Measurements from ENCODE around the gene ESRRG.

ESRRG gene

DNA sequence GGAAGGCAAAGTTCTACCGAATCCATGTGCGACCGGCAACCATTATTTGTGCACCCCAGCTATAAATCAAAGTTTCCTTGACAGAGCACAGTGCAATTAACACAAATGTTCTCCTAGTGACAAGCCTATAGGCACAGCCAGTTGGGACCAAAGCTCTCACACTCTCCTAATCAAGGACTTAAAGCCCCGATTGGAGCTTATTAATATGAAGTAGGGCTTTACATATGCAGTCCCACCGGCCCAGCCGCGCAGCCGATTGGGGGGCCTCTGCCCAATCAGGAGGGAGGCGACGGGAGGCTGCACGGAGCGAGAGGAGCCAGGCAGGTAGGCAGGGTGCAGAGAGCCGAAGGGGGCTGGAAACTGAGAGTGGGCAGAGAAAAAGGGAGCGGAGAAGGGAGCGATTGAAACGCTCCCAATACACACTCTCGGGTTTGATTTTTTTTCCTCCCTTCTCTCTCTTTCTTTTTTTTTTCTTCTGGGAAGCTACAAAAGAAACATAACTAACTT is at the start of gene ESRRG:
ESRRG (minus strand) TSS at position 156 of the 507 bp plus-strand sequence; CDS start at position 26, 130 bp downstream.
- DNase-seq (ENCODE audit: low read depth in 2 of 2) = no peak

DNA sequence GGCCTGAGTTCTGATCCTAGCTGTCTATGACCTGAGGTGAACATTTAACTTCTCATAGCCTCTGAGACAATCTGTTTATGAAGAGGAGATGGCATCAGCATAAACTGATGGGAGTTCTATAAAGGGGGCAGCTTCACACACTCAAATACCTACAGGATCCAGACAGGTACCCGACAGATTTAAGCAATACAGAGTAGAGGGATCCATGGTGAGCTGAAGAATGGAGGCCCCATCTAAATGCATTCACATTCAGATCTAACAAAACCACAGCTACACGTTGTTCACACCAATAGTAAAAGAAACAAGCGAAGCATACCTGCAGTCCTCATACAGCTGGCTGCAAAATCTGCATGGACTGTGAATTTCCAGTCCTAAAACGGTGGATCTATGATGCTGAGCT is 48.7 kb upstream of the ESRRG start:
- DNase-seq (ENCODE audit: low read depth in 2 of 2) = no peak

DNA sequence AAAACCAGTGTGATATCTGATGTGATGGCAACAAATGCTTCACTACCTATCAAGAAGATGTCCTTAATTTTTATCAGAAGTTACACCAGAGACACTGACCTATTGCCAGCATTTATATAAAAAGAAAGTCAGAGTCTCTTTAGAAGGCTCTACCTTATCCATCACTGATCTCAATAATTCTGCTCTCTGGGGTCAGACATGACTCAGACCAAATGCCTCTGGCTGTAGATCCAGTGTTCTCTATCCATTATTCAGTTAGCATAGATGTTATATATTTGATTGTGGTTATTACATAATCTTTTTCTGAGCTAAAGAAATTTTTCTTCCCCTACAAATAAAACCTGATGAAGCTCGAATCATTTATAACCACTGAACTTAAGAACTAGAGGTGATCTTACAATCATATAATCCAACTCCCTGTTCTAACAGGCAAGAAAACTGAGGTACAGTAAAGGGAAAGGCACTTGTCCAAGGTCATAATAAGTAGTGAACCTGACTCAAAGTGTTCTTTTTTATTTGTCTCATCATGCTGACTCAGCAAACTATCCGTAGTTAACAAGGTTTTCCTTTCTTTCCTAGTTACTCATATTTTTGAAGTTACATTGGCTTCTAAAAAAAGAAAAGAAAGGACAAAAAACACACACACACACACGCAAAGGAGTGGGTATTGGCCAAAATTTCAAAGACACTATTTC is 43.6 kb upstream of the ESRRG start:
- DNase-seq (ENCODE audit: low read depth in 2 of 2) = no peak

DNA sequence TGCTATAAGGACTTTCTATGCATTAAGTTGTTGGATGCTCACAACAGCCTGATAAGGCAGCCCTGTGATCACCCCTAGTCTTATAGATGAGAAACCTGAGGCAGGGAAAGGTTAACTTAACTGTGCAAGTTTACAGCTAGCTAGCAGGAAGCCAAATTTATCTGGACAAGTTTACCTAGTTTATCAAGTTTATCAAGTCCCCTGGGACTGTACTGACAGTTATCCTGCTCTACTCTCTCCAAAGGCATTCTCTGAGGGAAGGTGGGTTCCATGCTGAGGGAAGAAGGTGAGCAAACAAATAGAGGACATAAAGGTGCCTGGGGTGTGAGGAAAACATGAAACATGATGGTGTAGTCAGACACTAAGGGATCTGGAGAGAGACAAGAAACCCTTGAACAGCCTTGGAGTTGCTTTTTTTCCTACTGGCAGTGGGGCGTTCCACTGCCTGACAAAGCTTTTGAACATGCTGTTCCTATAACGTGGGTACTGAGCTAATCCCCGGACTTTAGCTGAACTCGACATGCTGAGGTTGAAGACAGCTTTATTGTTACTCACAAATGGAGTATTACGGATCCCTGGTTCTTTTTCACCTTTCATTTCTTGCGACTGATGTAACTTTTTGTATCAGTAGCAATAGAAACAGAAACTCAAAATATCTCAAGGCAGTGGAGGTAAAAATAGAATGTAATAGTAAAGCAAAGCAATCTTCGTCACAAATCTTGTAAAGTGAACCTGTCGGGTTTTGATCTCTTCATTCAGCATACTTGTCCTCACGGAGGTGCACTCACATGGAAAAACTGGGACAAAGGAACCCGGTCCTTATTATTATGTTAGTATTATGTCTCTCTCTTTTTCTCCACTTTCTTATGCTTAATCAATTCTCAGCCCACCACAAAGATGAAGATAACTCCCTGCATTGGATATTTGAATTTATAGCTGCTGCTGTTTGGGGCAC is 42.4 kb upstream of the ESRRG start:
- no peak for DNase-seq (ENCODE audit: low read depth in 2 of 2)

DNA sequence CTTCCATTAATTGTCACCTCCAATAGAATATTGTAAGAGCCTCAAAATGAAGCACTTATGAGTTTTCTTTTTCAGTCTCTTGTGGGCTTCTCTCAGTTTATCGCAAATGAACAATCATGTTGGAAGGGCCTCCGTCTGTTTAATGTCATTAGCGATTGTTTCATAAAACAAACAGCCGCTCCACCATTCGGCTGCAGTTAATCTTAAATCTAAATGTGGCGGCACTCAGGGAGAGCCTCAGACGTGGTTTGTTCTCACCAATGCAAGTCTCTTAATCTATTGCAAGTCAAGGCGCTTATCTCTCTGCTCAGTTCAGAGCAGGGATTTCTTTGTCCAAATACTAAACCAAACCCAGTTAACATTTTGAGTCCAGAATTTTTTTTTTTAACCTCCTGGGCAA is 34.9 kb upstream of the ESRRG start:
- DNase-seq (ENCODE audit: low read depth in 2 of 2) = no peak

DNA sequence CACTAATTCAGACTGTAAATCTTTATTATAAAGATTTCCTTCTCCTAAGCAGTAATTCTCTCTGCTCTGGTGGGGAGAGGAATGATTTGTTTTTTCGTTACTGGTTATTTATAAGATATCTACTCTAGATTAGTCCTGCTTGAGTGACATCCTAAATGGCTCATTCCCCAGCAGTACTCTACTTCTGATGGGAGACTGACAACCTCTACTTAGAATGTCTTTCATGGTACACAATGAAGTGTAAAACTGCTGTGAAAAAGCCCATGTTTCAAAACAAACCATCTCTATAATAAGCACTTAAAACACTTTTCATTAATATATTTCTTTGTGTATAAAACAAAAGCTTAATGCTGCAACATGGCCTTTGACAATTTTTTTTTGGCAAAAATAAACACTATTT is 33.9 kb upstream of the ESRRG start:
- DNase-seq (ENCODE audit: low read depth in 2 of 2) = no peak

DNA sequence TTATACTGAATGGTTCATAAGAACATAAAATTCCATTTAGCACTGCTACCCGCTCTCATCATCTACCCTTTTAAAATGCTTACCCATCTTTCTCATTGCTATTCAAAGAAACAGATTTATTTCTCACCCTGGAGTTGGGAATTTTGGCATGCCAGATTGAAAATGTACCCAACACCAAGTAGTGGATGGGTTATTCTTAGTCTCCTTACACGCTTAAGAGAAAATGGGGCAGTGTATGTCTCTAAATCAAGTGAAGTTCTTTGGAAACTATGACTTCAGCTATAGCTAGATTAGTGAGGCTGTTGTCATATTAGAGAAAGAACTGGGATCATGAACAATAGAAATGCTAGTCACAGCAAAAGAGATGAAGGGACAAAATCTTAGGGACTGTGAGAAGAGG is 27.7 kb upstream of the ESRRG start:
- no peak for DNase-seq (ENCODE audit: low read depth in 2 of 2)

DNA sequence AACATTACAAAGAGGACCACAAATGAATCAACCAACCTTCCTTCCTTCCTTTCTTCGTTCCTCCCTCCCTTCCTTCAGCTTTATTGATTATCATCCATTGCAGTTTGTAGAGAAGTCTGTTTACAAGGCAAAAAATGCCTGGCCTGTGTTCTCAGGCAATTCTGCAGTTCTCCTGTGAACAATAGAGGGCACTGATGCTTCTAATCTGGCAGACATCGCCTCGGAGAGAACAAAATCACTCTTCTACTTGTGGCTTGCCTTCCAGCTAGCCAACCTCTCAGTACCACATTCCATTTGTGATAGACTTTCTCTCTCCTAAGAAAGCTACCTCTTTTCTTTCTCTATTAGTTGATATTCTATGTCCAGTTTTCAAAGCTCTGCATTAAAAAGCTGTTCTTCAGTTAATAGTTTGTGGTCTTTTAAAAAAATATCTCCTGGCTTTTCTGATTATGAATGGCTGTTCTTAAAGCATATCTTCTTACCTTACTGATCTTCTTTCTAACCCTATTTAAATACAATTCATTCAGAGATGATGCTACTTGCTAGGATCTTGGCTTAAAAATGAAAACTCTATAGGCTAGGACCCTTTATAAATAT is 26.9 kb upstream of the ESRRG start:
- peak; percentile 12 to 19 for DNase-seq (ENCODE audit: low read depth in 2 of 2)

DNA sequence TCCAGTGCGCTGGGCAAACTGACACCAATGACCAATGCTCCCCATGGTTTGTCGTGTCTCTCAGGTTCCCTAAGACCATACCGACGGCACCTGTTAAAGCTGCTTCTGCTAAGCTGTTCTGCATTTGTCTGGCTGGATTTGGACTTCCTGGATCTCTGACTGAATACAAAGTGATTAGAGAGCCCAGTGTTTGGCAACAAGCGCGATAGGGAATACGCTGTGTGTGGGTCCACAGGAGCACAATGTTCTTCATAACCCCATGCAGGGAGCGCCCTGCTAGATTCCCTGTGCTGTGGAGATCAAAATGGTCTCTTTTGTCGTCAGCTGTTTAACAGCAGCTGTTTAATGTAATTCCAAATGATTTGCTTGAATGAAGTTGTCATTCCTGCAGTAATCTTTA is 26.0 kb upstream of the ESRRG start:
- DNase-seq (ENCODE audit: low read depth in 2 of 2) = no peak

DNA sequence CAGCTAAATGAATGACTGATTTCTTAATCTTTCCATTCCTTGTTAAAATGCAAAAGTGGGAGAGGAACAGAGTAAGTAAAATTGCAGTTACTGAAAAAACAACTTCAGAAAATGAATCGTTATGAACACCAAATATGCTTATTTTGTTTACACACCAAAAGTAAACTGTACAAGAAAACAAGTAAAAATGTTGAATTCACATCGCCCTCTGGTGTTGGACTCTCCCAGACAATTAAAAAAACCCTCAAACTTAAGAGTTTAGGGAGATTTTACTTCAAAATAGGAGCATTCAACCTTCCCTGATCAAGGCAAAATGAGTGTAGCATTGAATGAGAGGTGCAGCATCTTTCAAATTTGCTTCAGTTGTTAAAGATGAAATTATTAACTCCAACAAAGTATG is 19.4 kb upstream of the ESRRG start:
- no peak for DNase-seq (ENCODE audit: low read depth in 2 of 2)

DNA sequence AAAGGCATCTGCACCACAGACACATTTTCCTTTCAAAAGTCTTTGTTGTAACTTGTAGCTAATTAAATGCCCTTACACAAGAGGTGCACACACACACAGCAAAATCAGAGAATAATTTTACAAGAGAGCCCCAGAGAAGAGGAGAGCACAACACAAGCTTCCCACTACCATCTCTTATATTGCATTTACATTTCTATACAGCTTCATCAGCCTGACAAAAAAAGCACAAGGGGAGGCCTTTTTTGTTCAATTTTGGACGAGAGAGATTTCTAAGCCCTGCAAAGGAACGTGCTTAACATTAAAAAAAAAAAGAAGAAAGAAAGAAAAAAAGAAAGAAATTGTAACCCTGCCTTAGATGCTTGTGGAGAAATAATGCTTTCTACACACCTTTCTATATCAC is 17.1 kb upstream of the ESRRG start:
- no peak for DNase-seq (ENCODE audit: low read depth in 2 of 2)

DNA sequence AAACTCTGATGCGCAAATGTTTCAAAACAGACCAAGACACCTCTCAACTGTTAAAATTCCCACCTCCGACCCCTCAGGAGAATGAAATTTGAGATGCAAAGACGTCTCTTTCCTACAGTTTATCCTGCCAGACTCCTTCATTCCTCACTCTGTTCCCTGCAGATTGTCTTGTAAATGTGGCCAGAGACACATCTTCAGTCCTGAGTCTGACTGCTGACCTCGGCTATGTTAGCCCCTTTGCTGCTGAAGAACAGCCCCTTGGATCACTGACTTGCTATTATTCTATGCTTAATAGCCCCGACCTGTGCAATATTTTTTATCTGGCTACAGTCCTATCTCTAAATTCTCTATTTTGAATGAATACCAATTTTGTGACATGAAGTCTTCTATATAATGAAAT is 16.6 kb upstream of the ESRRG start:
- DNase-seq (ENCODE audit: low read depth in 2 of 2) = no peak

DNA sequence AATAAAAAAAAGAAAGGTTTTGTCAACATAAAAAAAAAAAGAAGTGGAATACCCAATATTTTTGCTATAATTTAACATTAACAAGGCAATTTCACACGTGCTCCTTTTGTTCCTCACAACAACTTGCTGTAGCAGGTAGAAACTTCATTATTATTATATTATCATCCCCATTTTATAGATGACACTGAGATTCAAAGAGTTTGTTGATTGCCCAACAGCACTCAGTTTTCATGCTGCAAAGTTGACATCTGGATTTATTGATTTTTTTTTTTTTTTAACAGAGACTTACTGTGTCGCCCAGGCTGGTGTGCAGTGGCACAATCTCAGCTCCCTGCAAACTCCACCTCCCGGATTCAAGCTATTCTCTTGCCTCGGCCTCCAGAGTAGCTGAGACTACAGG is 8.9 kb upstream of the ESRRG start:
- DNase-seq (ENCODE audit: low read depth in 2 of 2) = no peak

DNA sequence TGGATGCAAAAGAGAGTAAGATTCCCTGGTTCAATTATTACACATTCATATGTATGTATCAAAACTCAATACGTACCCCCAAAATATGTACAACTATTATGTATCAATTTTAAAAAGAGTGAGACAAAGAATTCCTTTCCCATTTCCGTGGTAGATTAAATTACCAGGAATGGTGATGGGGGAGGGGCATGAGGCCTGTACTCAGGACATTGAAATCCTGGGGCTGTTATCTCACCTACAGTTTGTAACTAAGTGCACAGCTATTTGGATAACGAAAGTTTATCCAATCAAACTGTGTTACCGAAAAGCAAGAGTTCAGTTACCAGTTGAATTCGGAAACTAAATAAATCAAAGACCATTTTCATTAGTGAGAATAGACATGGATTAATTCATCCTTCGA is 8.3 kb upstream of the ESRRG start:
- DNase-seq (ENCODE audit: low read depth in 2 of 2) = no peak

DNA sequence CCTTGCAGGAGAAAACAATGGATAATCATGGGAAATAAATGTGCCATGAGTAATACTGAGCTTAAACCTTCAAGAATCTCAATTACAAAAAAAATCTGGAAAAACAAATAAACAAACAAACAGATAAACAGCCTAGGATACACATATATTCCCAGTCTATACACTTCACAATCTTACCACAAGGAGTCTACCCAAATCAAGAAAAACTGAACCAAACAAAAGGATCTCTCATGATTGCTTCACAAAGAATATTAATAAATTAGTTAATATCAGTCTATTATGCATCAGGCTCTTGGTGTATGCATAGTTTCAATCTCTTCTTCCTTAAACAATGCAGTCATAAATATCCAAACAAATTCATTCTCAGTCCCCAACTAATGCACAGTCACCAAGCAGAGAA is 3.2 kb upstream of the ESRRG start:
- no peak for DNase-seq (ENCODE audit: low read depth in 2 of 2)

DNA sequence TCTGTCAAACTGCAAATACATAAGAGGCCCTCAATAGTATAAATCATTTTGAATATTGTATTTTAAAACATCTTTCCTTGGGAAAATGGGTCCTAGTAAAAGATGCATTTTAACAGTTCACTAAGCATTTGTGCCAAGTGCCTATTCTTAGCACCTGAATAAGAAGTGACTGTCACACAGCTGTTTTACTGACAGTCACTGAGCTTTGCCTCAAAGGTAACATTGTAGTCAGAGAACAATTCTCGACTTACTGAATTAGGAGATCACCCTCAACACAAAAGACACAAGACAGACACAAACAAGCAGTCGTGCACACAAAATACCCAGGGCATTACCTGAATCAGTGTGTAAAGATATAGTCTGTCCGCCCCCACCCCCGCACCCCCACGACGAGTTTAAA is 408 bp downstream of the ESRRG start:
- no peak for DNase-seq (ENCODE audit: low read depth in 2 of 2)

DNA sequence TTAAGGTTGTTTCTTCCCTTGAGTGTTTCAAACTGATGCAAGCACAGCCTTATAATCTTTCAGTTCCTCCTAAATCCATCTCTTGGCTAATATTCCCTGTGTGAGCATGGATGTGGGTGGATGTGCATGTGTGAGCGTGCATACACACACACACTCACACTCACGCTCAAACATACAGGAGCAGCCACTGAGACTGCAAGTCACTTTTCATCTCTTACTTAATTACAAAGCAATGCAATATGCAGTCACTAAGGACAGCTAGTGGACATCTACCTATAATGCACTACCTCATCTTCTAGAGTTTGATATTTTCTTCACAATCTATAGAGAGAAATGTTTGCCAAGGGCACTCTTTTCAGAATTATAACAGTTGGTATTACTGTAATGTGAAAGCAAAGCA is 1.4 kb downstream of the ESRRG start:
- no peak for DNase-seq (ENCODE audit: low read depth in 2 of 2)

DNA sequence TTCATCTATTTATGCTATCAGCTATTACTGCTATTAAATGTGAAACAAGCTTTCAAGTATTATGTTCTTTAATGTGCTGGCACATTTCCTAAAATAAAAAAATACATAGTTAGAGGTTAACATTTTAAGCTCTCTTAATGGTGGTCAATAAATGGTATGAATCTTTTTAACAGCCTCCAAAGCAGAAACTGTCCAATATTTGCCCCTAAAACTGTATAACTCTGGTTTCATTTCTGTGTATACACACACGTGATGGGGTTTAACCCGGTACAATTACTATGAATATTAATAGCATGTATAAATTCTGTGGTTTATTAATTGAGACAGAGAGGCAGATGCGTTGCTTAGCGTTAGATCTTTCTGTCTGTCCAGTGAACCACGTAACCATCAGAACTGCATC is 2.2 kb downstream of the ESRRG start:
- no peak for DNase-seq (ENCODE audit: low read depth in 2 of 2)

DNA sequence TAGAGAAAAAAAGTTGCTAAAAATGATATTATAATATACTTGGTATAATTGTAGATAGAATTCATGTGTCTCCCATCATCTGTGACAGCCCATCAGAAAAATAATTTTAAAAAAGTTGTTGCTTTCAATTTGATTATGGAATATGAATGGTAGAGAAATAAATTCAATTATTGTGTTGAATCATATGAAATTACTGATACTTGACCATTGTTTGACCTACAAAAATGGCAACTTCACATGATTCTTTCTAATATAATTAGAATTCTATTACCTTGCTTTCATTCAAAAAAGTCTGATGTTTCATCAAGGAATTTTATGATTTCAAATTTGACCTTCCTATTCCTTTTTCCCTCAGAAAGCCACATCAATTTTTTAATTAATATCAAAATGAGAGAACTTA is 11.5 kb downstream of the ESRRG start:
- DNase-seq (ENCODE audit: low read depth in 2 of 2) = no peak

DNA sequence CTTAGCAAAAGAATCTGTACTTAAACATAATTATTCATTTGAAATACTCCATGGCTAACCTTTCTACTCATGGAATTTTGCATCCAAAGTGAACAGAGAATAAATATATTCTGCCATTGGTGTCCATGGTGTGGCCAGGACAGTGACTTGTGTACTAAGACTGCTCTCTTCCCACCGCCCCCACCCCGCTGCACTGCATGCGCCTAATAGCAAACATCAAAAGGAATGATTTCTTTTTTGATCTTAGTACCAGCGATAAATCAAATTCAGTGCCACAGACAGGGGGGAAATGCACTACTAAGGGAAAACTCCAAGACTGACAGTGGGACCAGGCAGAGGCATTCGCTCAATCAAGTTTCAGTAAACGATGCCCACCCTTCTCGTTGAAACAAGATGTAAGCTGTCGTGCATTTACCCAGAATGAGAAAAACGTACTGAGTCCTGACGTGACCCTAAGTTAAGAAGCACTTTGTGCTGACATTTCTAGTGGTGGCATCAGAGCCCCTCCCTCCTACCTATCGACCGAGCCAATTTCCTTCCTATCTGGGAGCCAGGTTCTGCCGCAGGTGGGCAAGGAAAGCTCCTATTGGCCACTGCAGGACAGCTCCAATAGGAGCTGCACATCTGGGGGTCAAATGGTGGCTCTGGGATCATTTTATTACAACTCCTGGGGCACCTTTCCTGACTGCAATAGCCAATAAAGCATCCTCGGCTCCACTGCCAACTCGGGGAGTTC is 12.5 kb downstream of the ESRRG start:
- DNase-seq (ENCODE audit: low read depth in 2 of 2) = no peak

DNA sequence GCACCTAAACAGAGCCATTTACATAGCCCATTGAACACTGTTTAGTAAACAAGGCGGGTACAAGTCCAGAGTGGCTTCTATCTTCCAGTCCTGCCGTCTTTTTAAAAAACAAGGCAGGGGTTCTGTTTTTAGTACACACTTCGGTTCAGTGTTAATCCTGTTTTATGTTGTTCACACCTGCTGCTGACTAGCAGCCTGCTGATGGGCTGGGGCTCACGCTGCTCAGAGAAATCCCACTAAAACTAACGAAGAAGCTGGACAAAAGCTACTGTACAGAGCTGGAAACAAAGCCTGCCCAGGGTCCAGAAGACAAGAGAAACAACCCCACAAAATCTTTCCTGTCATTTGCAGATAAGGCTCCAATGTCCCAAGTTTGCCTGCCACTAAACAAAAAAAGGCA is 13.2 kb downstream of the ESRRG start:
- no peak for DNase-seq (ENCODE audit: low read depth in 2 of 2)

DNA sequence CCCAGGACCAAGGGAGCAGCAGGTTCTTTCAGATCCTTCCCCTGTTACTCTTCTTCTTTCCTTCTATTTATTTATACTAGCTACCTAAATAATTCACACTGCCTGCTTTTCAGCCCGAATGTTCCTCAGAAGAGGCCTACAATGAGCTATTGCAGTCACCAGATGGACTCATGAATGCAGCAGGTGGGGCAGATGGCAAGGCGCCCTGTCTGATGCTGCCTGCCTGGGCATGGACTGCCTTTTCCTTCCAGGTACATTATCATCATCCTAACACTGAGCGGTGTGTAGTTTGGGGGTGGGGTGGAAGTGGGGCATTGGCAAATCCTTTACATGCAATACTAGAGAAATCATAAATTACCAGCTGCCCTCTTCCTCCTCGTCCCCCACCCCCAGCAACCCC is 17.6 kb downstream of the ESRRG start:
- no peak for DNase-seq (ENCODE audit: low read depth in 2 of 2)
